T-helper 2 cell treated with Interferon-gamma antibody and Interleukin-4, amounts not matched to agents 100 ng/mL and 5 ng/mL, for 36 hours (primary cell): Measurements from ENCODE around the gene EIF4H. TPM values are rescaled to one million over a fixed set of nuclear protein-coding genes. Genes with fewer than 3 reads are reported as not detected.
"Not testable (repeated sequence)": the region's sequence is repeated elsewhere in the genome, so short reads cannot be mapped to it uniquely, and the experiment has no call there.

Experiments used
- intact Hi-C: fragments of 100-400 bp; cut with micrococcal nuclease; formaldehyde crosslinking; loops from one replicate; pipeline ENCODE4 v1.15.1; 2023
- total RNA-seq: library from RNA; stranded (reverse); gene quantifications from 2 replicates; pipeline ENCODE4 v1.2.3, GENCODE V29; 2022

The EIF4H gene
- total RNA-seq, 1 donor from 2014 or later = 291 TPM

DNA sequence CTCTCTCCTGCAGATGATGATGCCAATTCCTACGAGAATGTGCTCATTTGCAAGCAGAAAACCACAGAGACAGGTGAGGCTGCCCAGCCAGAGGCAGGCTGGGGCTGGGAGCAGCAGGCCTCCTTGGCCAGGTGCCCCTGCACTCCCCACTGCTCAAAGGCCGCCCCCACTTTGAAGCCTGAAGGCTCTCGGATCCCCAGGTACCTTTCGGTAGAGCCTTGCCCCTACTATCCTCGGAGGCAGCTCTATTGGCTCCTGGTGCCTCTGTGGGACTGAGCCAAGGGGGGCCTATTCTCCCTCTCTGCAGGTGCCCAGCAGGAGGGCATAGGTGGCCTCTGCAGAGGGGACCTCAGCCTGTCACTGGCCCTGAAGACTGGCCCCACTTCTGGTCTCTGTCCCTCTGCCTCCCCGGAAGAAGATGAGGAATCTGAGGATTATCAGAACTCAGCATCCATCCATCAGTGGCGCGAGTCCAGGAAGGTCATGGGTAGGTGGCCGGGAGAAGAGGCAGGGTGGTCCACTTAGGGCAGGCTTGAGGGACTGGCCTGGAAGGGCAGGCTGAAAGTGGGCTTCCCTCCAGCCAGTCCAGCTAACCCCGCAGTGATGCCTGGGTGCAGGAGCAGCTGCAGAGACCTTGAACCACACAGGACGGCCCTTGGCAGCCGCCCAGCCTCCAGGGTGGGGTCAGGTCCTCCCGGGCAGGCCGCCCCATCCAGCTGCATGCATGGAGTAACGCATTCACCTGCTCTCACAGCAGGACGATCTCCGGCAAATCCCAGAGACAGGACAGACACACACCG is 49.8 kb downstream of the EIF4H start:
- intact Hi-C loops = no loop called here

DNA sequence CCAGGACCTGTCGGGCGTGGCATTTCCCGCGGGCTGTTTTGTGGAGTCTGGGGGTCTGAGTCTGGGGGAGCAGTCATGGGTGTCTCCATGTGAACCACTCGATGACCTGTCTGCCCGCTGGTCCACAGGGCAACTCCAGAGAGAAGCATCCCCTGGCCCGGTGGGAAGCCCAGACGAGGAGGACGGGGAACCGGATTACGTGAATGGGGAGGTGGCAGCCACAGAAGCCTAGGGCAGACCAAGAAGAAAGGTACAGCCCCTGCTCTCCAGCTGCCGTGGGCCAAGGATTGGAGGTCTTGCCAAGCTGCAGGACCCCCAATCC is 50.3 kb downstream of the EIF4H start:
- intact Hi-C loops = no loop called here

DNA sequence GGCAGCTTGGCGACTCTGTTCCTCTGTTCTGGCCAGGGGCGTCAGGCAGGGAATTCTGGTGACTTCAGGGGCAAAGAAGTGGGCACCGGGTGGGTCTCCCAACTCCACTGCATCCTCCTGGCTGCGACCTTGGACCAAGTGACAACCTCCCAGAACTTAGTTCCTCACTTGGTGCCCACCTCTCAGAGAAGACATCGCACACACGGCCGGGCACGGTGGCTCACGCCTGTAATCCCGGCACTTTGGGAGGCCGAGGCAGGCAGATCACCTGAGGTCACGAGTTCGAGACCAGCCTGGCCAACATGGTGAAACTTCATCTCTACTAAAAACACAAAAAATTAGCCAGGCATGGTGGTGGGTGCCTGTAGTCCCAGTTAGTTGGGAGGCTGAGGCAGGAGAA is 50.8 kb downstream of the EIF4H start:
- intact Hi-C loops = not testable (repeated sequence)

DNA sequence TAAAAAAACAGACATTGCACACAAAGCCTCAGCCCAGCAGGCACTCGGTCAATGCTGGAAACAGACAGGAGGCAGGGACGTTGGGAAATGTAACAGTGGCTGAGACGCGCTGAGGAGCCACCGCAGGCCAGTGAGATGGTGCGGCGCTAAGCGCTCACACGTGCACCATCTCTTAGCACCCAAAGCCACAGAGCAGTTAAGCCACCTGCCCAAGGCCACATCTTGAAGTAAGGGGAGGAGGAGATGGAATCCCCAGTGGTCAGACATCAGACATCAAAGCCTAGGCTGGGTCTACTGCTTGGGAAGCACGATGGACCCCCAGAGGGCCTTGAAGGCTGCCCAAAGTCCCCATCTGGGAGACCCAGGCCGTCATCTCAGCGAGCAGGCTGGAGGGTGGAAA is 51.2 kb downstream of the EIF4H start:
- intact Hi-C loops = no loop called here

DNA sequence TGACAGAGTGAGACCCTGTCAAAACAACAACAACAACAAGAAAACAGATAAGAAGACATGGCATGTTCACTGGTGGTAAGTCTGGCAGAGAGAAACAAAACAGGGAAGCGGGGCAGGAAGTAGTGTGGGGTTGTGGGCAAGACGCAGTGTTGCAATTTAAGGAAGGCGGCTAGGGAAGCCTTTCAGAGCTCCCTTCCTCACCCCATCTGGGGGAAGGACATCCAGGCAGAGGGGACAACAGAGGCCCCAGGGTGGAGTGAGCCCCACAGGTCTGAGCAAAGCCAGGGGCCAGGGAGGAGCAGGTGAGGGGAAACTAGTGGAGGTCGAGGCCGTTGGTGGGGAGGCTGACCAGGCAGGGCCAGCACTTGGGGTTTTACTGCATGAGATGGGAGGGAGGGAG is 52.5 kb downstream of the EIF4H start:
- intact Hi-C loops = no loop called here

DNA sequence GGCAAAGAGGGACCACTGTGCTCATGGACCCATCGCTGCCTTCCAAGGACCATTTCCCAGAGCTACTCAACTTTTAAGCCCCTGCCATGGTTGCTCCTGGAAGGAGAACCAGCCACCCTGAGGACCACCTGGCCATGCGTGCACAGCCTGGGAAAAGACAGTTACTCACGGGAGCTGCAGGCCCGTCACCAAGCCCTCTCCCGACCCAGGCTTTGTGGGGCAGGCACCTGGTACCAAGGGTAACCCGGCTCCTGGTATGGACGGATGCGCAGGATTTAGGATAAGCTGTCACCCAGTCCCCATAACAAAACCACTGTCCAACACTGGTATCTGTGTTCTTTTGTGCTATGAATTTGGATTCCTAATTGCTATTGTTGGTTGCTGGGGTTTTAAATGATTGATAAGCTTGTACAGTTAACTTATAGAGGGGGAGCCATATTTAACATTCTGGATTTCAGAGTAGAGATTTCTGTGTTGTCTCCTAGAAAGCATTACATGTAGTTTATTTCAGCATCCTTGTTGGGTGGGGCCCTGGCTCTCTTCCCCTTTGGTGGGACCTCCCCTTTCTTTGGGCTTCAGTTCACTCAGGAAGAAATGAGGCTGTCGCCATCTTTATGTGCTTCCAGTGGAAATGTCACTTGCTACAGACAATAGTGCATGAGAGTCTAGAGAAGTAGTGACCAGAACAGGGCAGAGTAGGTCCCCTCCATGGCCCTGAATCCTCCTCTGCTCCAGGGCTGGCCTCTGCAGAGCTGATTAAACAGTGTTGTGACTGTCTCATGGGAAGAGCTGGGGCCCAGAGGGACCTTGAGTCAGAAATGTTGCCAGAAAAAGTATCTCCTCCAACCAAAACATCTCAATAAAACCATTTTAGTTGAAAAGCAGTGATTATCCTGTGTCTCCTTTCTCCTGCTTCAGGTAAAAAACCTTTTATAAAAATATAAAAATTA is 55.1 kb downstream of the EIF4H start:
- intact Hi-C loops = no loop called here

DNA sequence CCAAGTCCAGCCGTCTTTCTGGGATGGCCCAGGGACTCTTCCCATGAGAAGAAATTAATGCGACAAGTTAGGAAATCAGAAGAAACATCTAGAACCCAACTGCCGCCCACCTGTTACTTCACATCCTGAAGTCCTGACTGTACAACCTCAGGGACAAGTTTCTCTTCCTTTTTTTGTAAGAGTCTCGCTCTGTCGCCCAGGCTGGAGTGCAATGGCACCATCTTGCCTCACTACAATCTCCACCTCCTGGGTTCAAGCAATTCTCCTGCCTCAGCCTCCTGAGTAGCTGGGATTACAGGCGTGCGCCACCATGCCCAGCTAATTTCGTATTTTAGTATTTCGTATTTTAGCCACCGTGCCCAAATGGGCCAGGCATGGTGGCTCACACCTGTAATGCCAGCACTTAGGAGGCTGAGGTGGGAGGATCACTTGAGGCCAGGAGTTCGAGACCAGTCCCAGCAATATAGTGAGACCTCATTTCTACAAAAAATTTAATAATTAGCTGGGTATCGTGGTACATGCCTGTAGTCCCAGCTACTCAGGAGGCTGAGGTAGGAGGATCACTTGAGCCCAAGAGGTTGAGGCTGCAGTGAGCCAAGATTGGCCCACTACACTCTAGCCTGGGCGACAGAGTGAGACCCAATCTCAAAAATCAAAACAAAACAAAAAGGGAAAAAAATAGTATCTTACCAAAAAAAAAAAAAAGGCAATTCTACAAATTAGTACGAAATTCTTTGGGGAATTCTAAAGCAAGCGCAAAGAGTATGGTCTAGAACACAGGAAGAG is 56.5 kb downstream of the EIF4H start:
- intact Hi-C loops = no loop called here

DNA sequence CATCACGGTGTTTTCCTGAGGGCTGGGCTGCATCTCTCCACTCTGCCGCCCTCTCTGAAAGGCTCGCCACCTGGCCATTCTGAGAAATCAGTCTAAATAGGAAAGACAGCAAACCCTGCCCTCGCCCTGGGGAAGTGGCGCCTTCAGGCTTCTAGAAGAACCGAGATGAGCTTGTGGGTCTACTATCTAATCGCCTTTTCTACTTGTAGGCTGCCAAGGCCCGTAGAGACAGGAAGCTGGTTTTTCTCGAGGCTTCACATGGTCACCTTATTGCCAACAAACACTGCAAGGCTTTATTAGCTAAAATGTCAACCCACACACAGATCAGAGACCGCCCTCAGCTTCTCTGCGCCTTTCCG is 57.1 kb downstream of the EIF4H start:
- intact Hi-C loops = no loop called here

DNA sequence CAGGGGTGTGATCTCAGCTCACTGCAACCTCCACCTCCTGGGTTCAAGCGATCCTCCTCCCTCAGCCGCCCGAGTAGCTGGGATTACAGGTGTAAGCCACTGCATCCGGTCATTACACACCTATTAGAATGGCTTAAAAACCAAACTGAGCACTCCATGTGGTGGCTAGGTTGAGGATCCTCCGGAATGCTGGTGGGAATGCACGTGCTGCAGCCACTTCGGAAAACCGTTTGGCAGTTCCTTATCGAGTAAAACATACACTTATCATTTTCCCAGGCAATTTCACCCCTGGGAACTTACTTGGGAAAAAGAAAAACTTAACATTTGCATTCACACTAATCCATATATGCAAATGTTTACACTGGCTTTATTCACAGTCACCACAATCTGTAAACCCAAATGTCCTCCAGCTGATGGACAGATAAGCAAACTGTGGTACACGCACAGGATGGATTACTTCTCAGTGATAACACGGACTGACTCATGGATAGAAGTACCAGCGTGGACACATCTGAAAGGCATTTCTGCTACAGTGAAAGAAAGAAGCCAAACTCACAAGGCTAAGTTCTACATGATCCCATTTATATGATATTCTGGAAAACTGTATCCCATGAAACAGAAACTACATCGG is 59.6 kb downstream of the EIF4H start:
- intact Hi-C loops = no loop called here

DNA sequence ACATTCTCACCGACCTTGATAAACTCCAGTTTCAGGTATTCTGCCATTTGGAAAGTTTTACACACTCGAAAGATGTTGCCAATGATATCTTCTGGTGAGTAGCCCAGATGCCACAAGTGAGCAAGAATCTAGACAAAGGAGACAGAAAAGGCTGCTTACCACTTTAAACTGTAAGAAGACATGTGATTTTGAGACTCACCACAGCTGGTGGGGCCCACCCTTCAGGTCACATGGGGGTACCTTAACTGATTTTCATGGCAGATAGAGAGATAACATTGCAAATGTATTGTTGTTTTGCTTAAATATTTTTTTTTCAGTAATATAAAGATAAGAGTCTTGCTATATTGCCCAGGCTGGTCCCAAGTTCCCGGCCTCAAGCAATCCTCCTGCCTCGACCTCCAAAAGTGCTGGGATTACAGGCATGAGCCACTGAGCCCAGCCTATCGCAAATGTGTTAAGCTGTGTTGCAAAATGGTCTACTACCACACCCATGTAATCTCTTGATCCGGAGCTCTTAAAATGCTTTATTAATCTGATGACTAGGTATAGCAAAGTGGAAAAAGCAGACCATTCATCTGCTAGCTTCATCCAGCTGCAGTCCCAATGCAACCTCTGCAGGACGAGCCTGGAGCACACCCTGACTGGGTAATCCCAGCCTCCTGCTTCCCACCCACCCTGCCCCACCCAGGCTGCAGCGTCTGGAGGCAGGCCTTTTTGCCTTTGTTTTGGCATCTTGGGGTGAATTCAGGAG is 61.5 kb downstream of the EIF4H start:
- intact Hi-C loops = no loop called here

DNA sequence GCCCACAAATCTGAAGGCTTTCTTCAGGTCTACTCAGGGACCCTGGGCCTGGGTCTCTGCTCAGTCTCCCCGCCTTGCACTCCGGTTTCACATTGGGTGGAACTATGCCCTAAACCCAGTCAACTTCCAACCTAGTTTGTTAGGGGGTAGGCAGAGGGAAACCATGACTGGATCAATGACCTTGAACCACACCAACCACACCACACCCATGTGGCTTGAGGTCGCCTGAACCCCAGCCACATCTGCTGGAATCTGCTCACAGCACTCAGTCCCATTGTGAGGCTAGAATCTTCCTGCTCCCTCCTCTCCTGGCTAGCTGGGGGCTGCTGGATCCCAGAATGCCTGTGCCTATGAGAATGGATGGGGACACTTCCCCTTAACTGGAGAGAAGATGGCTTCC is 62.1 kb downstream of the EIF4H start:
- intact Hi-C loops = no loop called here

DNA sequence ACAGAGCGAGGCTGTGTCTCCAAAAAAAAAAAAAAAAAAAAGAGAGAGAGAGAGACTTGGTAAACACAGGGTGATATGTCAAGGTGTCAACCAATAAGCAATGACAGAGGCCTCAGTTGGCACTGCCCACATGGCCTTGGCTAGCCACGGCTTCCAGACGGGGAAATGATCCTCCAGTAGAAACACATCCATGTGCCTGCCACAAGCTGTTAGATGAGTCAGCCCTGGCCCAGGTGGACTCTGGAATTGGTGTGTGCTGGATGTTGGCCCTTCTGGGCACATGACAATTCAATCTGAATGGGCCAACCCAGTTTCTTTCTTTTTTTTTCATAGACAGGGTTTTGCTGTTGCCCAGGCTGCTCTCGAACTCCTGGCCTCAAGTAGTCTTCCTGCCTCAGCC is 66.3 kb downstream of the EIF4H start:
- intact Hi-C loops = no loop called here

DNA sequence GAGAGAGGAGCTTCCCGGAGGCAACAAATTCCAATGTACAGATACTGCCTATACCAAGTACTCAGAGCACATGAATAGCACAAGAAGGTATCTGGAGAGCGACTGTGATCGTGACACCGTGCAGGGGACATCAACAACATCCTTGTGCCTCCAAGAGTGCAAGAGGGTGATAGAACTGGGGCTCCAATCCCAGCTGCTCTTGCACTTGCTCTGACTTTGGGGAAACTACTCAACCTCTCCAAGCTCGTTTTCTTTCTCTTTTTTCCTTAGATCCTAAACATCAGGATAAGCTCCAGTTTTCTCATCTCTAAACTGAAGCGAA is 67.9 kb downstream of the EIF4H start:
- intact Hi-C loops = no loop called here

DNA sequence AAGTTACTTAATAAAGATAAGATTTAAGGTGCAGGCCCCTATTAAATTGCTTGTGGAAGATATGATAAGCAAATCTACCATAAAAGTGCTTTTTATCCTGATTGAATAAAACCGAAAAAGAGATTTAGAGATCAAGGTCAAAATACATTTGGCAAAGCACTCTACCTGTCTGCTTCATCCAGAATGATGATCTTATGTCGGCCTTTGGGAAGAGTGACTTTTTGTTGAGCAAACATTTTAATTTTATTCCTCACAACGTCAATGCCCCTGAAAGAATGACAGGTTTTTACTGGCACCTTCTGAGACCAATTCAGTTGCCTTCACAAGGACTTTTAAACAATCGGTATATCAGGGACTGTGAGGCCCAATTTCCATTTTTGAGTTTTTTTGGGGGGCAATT is 72.3 kb downstream of the EIF4H start:
- intact Hi-C loops = no loop called here

Other genes starting within 250 kb of the EIF4H start
- gene ELN, start 146.2 kb upstream of the EIF4H start, total RNA-seq = not detected in 2 replicates
- 19.5 and 24.9 TPM in 2 replicates for gene LIMK1, start 90.6 kb upstream of the EIF4H start, total RNA-seq
- 30.9 and 31.3 TPM in 2 replicates for gene LAT2, start 35.6 kb downstream of the EIF4H start, total RNA-seq
- gene RFC2, start 80.0 kb downstream of the EIF4H start, total RNA-seq = 69.5 and 70.4 TPM in 2 replicates
- gene CLIP2, start 115.1 kb downstream of the EIF4H start, total RNA-seq = 1.0 and 1.3 TPM in 2 replicates